Aorta (tissue), 5 donors: ENCODE measurements around the gene KCNQ4. TPM values are rescaled to one million over a fixed set of nuclear protein-coding genes. Genes with fewer than 3 reads are reported as not detected.

ENCODE experiments used
- ATAC-seq: fragments of 200-7000 bp; cut with Tn5 transposase; one replicate; pipeline ENCODE4 v1.9.1; 2022; ENCODE audit warnings: moderate library complexity; ENCODE audit not compliant: low FRiP score
- DNase-seq, 2 donors: peaks; one replicate each; pipeline ENCODE4 v3.0.0-alpha.2; 2020
- H3K27ac ChIP-seq, 2 donors: one replicate each; pipeline ENCODE4 v1.5.1; 2013; ENCODE audit warnings: low read length in 2 of 2, mild to moderate bottlenecking in 2 of 2, moderate library complexity in 2 of 2, control low read depth in 1 of 2, inconsistent platforms in 1 of 2, low read depth in 1 of 2
- H3K27me3 ChIP-seq, 2 donors: one replicate each; pipeline ENCODE4 v1.6.1; 2013; ENCODE audit warnings: control low read depth in 1 of 2, low read length in 1 of 2, mild to moderate bottlenecking in 1 of 2, moderate library complexity in 1 of 2; ENCODE audit not compliant: insufficient read depth in 2 of 2, control insufficient read depth in 1 of 2
- H3K36me3 ChIP-seq, 2 donors: one replicate each; pipeline ENCODE4 v1.6.1; 2013; ENCODE audit warnings: control low read depth in 1 of 2, low read length in 1 of 2, mild to moderate bottlenecking in 1 of 2; ENCODE audit not compliant: insufficient read depth in 2 of 2, control insufficient read depth in 1 of 2
- H3K4me1 ChIP-seq, 2 donors: one replicate each; pipeline ENCODE4 v1.6.1; 2013; ENCODE audit warnings: low read length in 2 of 2, control low read depth in 1 of 2, mild to moderate bottlenecking in 1 of 2, moderate library complexity in 1 of 2; ENCODE audit not compliant: insufficient read depth in 2 of 2, control insufficient read depth in 1 of 2
- H3K4me3 ChIP-seq, 2 donors: one replicate each; pipeline ENCODE4 v1.5.1; 2013; ENCODE audit warnings: low read length in 2 of 2, control low read depth in 1 of 2, mild to moderate bottlenecking in 1 of 2
- H3K9me3 ChIP-seq: one replicate; pipeline ENCODE4 v1.6.1; 2013; ENCODE audit warnings: mild to moderate bottlenecking, low read length; ENCODE audit not compliant: control insufficient read depth
- WGBS, 2 donors: extraction: QIAGEN DNeasy Blood & Tissue Kit; methylation state at CpG; one replicate each; pipeline ENCODE4 v1.1.7; 2013; 5-methylcytosine and 5-hydroxymethylcytosine counted together
- intact Hi-C, 2 donors: fragments of 100-400 bp; cut with DNase I; formaldehyde crosslinking; loops; one replicate each; pipeline versions ENCODE4 v1.14.2 to v1.15.0; 2022
- polyA plus RNA-seq, 2 donors: library from polyadenylated mRNA; stranded (reverse); fragments of 200-250 nt; gene quantifications; one replicate each; pipeline ENCODE4 v1.2.3, GENCODE V29; 2013
- total RNA-seq, 2 donors: library from RNA; stranded (reverse); fragmentation: NEBNext Ultra II Directional; extraction: Animal tissue kit (Norgen Biotek cat#: 25700); gene quantifications; one replicate each; pipeline ENCODE4 v1.2.1, GENCODE V29; 2021
- donor health status: healthy with polysubstance abuse.
- donor health status: Bipolar disorder and iron deficiency.
- donor health status: DM: no; HTN: no; CAD: no.
- donor health status: DM: no; HTN: no; CAD: no.
- donor health status: DM: yes; HTN: yes; CAD: no.

The KCNQ4 gene
- total and polyA plus RNA-seq, 4 donors: 0.88 to 10.0 (median 7.9) TPM

DNA sequence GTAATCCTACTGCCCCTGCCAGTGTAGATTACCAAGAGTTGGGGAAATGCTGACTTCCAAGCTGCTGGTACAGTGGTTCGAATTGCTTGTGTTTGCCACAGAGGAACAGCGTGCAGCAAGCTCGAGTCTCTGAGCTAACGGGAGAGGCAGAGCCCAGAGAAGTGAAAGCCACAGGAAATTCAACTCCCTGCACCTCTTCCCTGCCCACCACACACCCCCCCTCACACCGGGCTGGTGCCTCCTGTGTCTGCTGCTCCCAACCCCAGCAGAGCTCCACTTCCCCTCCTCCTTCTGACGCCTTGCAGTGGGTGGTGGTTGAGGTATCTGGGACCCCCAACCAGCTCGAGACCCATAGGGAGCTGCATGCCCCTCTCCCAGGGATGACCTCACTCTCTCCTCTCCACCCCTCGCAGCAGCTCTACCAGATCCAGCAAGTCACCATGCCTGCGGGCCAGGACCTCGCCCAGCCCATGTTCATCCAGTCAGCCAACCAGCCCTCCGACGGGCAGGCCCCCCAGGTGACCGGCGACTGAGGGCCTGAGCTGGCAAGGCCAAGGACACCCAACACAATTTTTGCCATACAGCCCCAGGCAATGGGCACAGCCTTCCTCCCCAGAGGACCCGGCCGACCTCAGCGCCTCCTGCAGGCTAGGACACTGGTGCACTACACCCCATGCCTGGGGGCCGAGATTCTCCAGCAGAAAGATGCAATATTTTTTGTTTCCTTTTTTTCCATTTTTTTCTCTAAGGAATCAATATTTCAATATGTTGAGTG is 13.1 kb upstream of the KCNQ4 start:
- no peak overlapping the region for H3K27ac ChIP-seq
- H3K9me3 ChIP-seq: no peaks in the 10 kb centered on the region
- intact Hi-C loops: loop anchor here in 1 of 2 donors (5.0 to 10.0 kb wide), 2 partner anchors 77 to 156 kb away; no protein-coding TSS in a partner anchor
- H3K27me3 ChIP-seq: no peaks in the 10 kb centered on the region
- no peak overlapping the region for H3K4me3 ChIP-seq
- DNase-seq (no peak), ATAC-seq (no peak)
- H3K4me1 ChIP-seq: no peaks in the 10 kb centered on the region
- 78% methylated on average over 18 of the region's 18 CpGs for WGBS, 2 donors
- peaks cover 6 to 12% of the 10 kb centered on the region in 2 donors for H3K36me3 ChIP-seq

DNA sequence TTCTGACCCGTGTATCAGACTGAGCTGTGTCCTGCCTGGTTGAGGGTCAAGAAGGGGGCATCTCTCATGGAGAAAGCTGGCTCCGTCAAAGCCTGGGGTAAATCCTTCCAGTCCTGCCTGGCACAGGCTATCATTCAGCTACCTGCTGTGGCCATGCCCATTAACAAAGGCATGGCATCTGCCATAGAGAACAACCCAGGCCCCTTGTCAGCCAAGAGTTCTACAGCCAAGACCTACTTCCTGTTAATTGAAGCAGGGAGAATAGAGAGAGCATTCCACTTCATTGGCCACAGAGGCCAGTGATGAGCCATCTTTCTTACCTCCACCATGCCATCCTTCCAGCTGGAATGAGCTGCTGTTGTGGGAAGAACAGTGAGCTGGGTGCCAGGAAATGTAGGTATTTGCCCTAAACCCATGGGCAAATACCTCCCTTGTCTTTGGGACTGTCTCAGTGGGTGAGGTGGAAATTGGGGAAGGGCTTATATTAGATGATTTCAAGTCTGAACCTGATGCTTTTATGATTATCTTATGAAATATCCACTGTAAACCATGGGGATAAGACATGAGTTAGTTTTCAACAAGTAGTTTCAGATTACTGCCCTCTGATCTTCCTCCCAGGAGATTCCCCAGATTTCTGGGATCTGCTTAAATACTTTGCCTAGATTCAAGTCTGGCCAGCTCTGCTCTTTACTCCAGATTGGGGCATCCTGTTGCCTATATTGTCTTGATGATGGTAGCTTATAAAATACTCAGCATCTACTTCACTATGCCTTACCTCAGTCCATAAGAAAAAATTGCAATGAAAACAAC is 11.2 kb upstream of the KCNQ4 start:
- Histone ChIP-seq H3K36me3 (peaks cover 0 to 5% of the 10 kb centered on the region in 2 donors), H3K27me3 (no peaks in the 10 kb centered on the region), H3K27ac (peak overlapping the region in 1 of 2 donors; percentile 14), H3K4me1 (no peaks in the 10 kb centered on the region), H3K9me3 (no peaks in the 10 kb centered on the region), H3K4me3 (no peak overlapping the region)
- no peak for ATAC-seq
- intact Hi-C loops: loop anchor here in 1 of 2 donors (5.0 to 10.0 kb wide), 2 partner anchors 75 to 158 kb away; no protein-coding TSS in a partner anchor
- no peak for DNase-seq
- WGBS, 2 donors: 66 to 76% methylated on average over 2 of the region's 2 CpGs

DNA sequence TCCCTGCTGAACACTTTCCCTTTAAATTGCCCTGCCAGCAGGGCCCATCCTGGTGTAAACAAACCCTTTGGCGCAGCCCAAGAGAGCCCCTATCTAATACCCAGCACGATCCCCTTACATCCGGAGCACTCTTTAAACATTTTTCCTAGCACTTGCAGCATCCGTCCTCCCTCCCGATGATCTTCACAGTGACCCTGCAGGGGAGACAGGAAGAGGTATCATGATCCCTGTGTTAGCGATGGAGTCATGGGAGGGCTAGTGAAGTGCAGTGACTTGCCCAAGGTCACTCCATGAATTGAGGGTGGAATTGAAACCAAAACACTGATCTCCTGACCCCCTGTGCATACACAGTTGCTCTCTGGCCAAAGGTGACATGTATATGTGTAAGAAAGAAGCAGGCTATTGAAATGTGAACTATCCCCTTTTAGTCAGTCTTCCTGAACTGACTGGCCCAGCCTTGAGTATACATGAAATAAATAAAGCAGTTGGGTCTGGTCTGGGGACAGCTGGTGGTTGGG is 9.8 kb upstream of the KCNQ4 start:
- 53 to 55% methylated on average over 6 of the region's 6 CpGs for WGBS, 2 donors

DNA sequence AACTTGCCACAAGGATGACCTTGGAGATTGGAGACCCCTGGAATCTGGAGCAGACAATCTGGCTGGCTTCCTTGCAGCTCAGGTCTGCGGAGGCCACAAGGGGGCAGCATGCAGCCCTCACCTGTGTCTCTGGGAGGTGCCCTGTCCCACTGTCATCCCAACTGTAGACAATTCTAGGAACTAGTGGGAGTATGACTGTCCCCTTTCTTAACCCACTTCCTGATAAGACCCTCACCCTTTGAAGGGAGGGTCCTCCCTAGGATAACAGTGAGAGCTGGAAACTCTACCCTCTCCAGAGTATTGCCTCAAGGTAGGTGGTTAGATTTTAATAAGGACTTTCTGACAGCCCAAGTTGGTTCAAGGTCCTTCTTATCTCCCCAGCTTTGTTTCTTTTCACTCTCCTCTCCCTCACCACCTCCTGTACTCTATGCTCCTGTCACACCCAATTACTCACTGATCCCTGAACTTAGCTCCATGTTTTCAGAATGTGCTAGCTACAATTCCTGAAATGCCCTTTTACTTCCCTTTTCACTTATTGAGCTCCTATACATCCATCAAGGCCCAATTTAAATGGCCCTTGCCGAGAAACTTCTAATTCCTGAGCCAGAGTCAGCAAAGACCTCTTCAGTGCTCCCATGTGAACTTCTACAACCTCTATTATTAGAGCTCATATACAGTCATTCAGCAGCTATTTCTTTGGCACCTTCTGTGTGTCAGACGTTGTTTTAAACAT is 9.2 kb upstream of the KCNQ4 start:
- H3K27ac ChIP-seq: peak overlapping the region in 1 of 2 donors; percentile 64
- DNase-seq (peak in 1 of 2 donors; percentile 86), ATAC-seq (peak; percentile 57)
- H3K9me3 ChIP-seq: no peaks in the 10 kb centered on the region
- H3K4me3 ChIP-seq: no peak overlapping the region
- intact Hi-C loops: loop anchor here (2.0 to 10.0 kb wide), 3 partner anchors 73 to 160 kb away; no protein-coding TSS in a partner anchor
- no peaks in the 10 kb centered on the region for H3K27me3 ChIP-seq
- no peaks in the 10 kb centered on the region for H3K4me1 ChIP-seq
- WGBS, 2 donors: 9 to 15% methylated on average over 3 of the region's 3 CpGs
- H3K36me3 ChIP-seq: peaks cover 0 to 3% of the 10 kb centered on the region in 2 donors

More for the DNA sequence above, 9.8 kb upstream of the KCNQ4 start:
- peak overlapping the region in 1 of 2 donors; percentile 1 for H3K27ac ChIP-seq
- intact Hi-C loops: loop anchor here (2.0 to 10.0 kb wide), 3 partner anchors 73 to 159 kb away; no protein-coding TSS in a partner anchor
- H3K4me1 ChIP-seq: no peaks in the 10 kb centered on the region
- no peak for DNase-seq
- H3K4me3 ChIP-seq: no peak overlapping the region
- H3K27me3 ChIP-seq: no peaks in the 10 kb centered on the region
- ATAC-seq: no peak
- peaks cover 0 to 3% of the 10 kb centered on the region in 2 donors for H3K36me3 ChIP-seq
- no peaks in the 10 kb centered on the region for H3K9me3 ChIP-seq

DNA sequence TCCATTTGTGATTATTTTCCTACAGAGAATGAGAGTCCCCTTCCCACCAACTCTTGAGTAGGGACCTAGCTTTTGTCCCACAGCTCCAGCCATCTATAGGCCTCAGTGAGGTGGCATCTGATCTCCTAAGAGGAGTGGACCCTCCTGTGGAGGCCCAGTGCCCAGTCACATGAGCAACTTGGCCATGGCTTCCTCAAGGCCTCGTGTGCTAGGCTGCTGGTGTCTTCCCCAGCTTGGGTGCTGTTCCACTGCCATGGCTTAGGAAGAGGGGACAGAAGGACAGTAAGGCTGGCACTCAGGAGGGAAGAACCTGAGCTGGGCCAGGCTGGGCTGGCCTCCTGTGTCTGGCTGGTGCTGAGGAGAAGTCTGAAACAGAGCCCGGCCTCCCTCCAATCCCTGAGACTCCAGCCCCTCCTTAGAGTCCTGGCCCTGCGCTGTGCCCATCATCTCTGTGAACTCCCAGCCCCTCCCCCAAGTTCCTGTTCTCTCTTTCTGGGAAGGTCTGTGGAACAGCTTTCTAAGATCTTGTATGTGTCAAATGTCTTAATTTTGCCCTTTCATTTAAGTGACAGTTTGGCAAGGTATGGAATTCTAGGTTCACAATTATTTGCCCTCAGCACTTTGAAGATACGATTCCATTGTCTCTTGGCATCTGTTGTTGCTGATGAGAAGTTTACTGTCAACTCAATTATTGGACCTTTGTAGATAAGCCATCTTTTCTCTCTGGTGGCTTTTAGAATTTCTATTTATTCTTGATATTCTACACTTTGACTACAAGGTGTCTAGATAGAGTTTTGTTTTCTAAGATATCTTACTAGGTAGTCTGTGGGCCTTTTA is 7.1 kb upstream of the KCNQ4 start:
- no peaks in the 10 kb centered on the region for H3K4me1 ChIP-seq
- no peak overlapping the region for H3K27ac ChIP-seq
- 86 to 88% methylated on average over 4 of the region's 4 CpGs for WGBS, 2 donors

DNA sequence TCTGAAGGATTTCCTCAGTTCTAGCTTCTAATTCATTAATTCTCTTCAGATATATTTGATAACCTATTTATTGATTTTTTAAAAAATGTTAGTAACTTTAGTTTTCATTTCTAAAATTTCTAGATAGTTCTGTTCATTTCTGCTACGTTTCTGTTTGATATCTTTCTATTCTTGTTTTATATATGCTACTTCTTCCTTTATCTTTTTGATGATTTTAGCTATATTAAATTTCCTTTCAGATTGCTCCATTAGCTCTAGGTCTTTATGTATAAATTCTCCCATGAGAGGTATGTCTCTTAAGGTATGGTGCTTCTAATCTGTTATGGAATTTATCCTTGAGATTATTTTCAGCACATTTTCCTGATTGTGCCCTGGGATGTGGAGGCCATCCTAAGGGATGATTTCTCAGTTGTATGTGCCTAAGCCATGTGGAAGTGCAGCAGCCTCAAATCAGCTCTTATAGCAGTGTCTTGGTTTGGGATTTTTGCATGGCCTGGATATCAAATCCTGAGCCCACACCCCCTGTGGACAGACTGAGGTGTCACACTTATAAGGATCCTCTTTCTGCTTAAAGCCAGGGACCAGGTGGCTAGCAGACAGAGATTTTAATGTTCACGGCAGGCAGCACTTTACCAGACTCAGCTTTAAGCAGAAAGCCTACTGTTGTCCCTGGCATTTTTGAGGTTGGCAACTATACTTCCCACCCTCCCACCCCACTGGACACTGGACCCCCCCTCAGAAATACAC is 6.2 kb upstream of the KCNQ4 start:
- peak in 1 of 2 donors; percentile 11 for DNase-seq
- 94 to 95% methylated on average over 2 of the region's 2 CpGs for WGBS, 2 donors
- Histone ChIP-seq H3K4me3 (no peak overlapping the region), H3K9me3 (no peaks in the 10 kb centered on the region), H3K27ac (no peak overlapping the region), H3K27me3 (no peaks in the 10 kb centered on the region), H3K36me3 (no peaks in the 10 kb centered on the region), H3K4me1 (no peaks in the 10 kb centered on the region)
- intact Hi-C loops: loop anchor here in 1 of 2 donors (10.0 kb wide), 1 partner anchor 163 kb away; no protein-coding TSS in a partner anchor
- no peak for ATAC-seq

More for the DNA sequence above, 7.1 kb upstream of the KCNQ4 start:
- Histone ChIP-seq H3K27me3 (no peaks in the 10 kb centered on the region), H3K9me3 (no peaks in the 10 kb centered on the region), H3K36me3 (peaks cover 0 to 3% of the 10 kb centered on the region in 2 donors), H3K4me3 (no peak overlapping the region)
- intact Hi-C loops: loop anchor here in 1 of 2 donors (10.0 kb wide), 1 partner anchor 162 kb away; no protein-coding TSS in a partner anchor
- DNase-seq (peak in 1 of 2 donors; percentile 50), ATAC-seq (no peak)
